A673 (cell line): ENCODE measurements around the gene GLS.
"Not testable (repeated sequence)": the region's sequence is repeated elsewhere in the genome, so short reads cannot be mapped to it uniquely, and the experiment has no call there.

Experiments
- EZH2 ChIP-seq: fragments of 200-600 bp; sonication (generic); IDR thresholded peaks from 2 replicates; pipeline ENCODE4 v1.6.1; 2017; ENCODE audit warnings: borderline replicate concordance, low read depth, mild to moderate bottlenecking, mixed read lengths, antibody characterized with exemption, low read length; ENCODE audit not compliant: poor library complexity, severe bottlenecking
- TF ChIP-seq, protein P1 (sequence below): fragments of 300-800, 200-600 bp; sonication (generic); conservative IDR thresholded peaks from 2 replicates; pipeline ENCODE4 v1.5.1; 2017; ENCODE audit warnings: low read depth, mild to moderate bottlenecking, antibody characterized with exemption, low read length, moderate library complexity, mixed read lengths

DNA sequence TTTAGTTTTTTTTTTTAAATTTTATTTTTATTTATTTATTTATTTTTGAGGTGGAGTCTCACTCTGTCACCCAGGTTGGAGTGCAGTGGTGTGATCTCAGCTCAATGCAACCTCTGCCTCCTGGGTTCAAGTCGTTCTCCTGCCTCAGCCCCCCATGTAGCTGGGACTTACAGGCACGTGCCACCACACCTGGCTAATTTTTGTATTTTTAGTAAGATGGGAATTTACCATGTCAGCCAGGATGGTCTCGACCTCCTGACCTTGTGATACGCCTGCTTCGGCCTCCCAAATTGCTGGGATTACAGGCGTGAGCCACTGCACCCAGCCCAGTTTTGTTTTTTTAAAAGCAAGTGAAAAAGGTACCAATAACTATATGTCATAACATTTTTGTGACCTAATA, 5.2 kb downstream of the GLS start:
- TF ChIP-seq, protein P1, sequence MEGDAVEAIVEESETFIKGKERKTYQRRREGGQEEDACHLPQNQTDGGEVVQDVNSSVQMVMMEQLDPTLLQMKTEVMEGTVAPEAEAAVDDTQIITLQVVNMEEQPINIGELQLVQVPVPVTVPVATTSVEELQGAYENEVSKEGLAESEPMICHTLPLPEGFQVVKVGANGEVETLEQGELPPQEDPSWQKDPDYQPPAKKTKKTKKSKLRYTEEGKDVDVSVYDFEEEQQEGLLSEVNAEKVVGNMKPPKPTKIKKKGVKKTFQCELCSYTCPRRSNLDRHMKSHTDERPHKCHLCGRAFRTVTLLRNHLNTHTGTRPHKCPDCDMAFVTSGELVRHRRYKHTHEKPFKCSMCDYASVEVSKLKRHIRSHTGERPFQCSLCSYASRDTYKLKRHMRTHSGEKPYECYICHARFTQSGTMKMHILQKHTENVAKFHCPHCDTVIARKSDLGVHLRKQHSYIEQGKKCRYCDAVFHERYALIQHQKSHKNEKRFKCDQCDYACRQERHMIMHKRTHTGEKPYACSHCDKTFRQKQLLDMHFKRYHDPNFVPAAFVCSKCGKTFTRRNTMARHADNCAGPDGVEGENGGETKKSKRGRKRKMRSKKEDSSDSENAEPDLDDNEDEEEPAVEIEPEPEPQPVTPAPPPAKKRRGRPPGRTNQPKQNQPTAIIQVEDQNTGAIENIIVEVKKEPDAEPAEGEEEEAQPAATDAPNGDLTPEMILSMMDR = not testable (repeated sequence)
- not testable (repeated sequence) for TF ChIP-seq EZH2
